Muscle of arm (tissue), 12 donors: ENCODE results near the gene PCDHGA3. TPM values are rescaled to one million over a fixed set of nuclear protein-coding genes. Genes with fewer than 3 reads are reported as not detected.
"Not testable (repeated sequence)": the region's sequence is repeated elsewhere in the genome, so short reads cannot be mapped to it uniquely, and the experiment has no call there.

ENCODE experiments used
- DNase-seq: peaks from one replicate; pipeline ENCODE4 v3.0.0-alpha.2; 2013
- polyA plus RNA-seq, 12 donors: library from polyadenylated mRNA; unstranded; fragments of 120-200 nt; gene quantifications; one replicate each; pipeline ENCODE4 v1.2.1, GENCODE V29; 2013; ENCODE audit not compliant: insufficient read length in 12 of 12

Gene PCDHGA3
- polyA plus RNA-seq, 12 donors = 1.2 to 1.8 (median 1.4) TPM; not detected in 2

DNA sequence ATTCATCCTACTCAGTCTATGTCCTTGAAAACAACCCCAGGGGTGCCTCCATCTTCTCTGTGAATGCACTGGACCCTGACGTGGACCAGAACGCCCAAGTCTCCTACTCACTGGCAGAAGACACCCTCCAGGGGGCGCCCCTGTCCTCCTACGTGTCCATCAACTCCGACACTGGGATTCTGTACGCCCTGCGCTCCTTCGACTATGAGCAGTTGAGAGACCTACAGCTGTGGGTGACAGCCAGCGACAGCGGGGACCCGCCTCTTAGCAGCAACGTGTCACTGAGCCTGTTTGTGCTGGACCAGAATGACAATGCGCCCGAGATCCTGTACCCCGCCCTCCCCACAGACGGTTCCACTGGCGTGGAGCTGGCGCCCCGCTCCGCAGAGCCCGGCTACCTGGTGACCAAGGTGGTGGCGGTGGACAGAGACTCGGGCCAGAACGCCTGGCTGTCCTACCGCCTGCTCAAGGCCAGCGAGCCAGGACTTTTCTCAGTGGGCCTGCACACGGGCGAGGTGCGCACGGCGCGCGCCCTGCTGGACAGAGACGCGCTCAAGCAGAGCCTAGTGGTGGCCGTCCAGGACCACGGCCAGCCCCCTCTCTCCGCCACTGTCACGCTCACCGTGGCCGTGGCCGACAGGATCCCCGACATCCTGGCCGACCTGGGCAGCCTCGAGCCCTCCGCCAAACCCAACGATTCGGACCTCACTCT lies 32.0 kb downstream of the PCDHGA3 start:
- not testable (repeated sequence) for DNase-seq

DNA sequence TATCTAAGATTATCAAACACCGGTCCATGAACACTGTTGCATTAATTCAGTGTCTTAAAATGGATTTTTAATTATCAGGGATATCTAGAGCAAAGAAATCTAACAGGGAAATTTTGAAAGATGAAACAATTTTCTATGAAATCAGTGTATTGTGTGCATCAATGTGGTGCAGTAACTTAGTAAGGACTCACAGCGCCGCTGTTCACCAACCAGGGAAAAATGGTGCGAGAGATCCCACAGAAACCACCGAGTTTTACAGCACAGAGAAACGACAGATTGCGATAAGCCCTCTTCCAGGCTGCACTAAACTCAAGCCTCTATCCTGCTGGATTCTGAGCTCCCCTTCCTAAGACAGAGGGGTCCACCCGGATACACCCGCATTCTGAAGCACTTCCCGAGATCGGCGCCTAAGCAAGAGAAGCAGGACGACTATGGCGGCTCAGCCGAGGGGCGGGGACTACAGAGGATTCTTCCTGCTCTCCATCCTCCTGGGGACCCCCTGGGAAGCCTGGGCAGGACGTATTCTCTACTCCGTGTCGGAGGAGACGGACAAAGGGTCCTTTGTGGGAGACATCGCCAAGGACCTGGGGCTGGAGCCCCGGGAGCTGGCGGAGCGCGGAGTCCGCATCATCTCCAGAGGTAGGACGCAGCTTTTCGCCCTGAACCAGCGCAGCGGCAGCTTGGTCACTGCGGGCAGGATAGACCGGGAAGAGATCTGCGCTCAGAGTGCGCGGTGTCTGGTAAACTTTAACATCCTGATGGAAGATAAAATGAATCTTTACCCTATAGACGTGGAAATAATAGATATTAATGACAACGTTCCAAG lies 39.1 kb downstream of the PCDHGA3 start, which contains the start of gene PCDHGA7:
PCDHGA7 (plus strand) TSS at position 274 of the 826 bp plus-strand sequence; CDS start at position 432, 158 bp downstream.
- no peak for DNase-seq

DNA sequence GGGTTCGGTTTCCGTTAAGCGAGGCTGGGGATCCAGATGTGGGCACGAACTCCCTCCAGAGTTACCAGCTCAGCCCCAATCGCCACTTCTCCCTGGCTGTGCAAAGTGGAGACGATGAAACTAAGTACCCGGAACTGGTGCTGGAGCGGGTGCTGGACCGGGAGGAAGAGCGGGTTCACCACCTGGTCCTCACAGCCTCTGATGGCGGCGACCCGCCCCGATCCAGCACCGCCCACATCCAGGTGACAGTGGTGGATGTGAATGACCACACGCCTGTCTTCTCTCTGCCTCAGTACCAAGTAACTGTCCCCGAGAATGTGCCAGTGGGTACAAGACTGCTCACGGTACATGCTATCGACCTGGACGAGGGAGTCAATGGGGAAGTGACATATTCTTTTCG lies 39.7 kb downstream of the PCDHGA3 start:
- no peak for DNase-seq

DNA sequence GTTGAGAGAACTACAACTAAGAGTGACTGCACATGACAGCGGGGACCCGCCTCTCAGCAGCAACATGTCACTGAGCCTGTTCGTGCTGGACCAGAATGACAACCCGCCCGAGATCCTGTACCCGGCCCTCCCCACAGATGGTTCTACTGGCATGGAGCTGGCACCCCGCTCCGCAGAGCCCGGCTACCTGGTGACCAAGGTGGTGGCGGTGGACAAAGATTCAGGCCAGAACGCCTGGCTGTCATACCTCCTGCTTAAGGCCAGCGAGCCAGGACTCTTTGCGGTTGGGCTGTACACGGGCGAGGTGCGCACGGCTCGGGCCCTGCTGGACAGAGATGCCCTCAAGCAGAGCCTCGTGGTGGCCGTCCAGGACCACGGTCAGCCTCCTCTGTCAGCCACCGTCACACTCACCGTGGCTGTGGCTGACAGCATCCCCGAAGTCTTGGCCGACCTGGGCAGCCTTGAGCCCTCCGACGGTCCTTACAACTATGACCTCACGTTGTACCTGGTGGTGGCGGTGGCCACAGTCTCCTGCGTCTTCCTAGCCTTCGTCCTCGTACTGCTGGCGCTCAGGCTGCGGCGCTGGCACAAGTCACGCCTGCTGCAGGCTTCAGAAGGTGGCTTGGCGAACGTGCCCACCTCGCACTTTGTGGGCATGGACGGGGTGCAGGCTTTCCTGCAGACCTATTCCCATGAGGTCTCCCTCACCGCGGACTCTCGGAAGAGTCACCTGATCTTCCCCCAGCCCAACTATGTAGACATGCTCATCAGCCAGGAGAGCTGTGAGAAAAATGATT lies 41.0 kb downstream of the PCDHGA3 start:
- DNase-seq = no peak

DNA sequence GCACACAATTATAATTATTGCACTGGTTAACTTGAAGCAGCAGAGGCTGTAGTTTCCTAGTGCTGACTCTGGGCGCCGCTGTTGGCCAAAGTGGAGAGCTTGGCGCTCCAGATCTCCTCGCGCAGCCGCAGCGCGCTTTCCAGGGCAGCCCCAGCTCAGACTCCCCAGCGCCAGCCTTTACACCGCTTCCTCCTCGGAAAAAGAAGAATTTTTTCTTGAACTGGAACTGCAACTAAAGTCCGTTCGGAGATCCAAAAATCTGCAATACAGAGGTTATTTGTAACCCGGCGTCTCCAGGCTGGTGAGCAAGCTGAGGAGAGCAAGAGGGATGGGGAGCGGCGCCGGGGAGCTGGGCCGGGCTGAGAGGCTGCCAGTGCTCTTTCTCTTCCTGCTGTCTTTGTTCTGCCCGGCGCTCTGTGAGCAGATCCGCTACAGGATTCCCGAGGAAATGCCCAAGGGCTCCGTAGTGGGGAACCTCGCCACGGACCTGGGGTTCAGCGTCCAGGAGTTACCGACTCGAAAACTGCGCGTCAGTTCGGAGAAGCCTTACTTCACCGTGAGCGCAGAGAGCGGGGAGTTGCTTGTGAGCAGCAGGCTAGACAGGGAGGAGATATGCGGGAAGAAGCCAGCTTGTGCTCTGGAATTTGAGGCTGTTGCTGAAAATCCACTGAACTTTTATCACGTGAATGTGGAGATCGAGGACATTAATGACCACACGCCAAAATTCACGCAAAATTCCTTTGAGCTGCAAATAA lies 44.1 kb downstream of the PCDHGA3 start, which contains the start of gene PCDHGB4:
PCDHGB4 (plus strand) TSS at position 142 of the 755 bp plus-strand sequence; CDS start at position 329, 187 bp downstream.
- DNase-seq = not testable (repeated sequence)

DNA sequence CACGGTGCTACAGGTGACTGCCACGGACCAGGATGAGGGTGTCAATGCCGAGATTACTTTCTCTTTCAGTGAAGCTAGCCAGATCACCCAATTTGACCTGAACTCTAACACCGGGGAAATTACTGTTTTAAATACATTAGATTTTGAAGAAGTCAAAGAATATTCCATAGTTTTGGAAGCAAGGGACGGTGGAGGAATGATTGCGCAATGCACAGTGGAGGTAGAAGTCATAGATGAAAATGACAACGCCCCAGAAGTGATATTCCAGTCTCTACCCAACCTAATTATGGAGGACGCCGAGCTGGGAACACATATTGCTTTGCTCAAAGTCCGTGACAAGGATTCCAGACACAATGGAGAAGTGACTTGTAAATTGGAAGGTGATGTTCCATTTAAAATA lies 45.0 kb downstream of the PCDHGA3 start:
- DNase-seq = no peak

DNA sequence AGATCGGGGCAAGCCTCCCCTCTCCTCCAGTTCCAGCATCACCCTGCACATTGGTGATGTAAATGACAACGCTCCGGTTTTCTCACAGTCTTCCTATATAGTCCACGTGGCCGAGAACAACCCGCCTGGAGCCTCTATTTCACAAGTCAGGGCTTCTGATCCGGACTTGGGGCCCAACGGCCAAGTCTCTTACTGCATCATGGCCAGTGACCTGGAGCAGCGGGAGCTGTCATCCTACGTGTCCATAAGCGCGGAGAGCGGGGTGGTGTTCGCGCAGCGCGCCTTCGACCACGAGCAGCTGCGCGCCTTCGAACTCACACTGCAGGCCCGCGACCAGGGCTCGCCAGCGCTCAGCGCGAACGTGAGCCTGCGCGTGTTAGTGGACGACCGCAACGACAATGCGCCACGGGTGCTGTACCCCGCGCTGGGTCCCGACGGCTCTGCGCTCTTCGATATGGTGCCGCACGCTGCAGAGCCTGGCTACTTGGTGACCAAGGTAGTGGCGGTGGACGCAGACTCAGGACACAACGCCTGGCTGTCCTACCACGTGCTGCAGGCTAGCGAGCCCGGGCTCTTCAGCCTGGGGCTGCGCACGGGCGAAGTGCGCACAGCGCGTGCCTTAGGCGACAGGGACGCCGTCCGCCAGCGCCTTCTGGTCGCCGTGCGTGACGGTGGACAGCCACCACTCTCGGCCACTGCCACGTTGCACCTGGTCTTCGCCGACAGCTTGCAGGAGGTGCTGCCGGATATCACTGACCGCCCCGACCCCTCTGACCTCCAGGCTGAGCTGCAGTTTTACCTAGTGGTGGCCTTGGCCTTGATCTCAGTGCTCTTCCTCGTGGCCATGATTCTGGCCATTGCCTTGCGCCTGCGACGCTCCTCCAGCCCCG lies 45.8 kb downstream of the PCDHGA3 start:
- no peak for DNase-seq

DNA sequence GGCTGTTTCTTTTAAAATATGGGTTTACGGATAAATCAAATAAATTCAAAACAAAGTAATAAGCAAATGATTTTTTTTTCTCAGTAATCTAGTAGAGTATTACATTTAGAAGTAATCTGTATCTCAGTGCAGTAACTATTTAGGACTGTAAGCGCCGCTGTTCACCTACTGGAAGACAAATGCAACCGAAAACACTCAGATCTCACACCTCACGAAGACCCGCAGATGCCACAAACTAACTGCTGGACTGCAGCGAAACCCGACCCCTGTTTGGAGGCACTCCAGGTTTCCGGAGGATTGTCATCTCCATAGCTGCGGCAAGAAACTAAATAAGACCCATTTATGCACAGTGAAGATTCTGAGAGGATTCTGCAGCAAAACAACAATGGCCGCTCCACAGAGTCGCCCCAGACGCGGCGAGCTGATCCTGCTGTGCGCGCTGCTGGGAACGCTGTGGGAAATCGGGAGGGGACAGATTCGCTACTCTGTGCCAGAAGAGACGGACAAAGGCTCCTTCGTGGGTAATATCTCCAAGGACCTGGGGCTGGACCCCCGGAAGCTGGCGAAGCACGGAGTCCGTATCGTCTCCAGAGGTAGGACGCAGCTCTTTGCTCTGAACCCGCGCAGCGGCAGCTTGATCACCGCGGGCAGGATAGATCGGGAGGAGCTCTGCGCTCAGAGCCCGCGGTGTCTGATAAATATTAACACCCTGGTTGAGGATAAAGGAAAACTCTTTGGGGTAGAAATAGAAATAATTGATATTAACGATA lies 49.0 kb downstream of the PCDHGA3 start, which contains the start of gene PCDHGA8:
PCDHGA8 (plus strand) TSS at position 205 of the 770 bp plus-strand sequence; CDS start at position 386, 181 bp downstream.
- DNase-seq = no peak

DNA sequence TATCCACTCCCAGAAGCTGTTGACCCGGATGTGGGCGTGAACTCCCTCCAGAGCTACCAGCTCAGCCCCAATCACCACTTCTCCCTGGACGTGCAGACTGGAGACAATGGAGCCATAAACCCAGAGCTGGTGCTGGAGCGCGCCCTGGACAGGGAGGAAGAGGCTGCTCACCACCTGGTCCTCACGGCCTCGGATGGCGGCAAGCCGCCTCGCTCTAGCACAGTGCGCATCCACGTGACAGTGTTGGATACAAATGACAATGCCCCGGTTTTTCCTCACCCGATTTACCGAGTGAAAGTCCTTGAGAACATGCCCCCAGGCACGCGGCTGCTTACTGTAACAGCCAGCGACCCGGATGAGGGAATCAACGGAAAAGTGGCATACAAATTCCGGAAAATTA lies 49.6 kb downstream of the PCDHGA3 start:
- no peak for DNase-seq

DNA sequence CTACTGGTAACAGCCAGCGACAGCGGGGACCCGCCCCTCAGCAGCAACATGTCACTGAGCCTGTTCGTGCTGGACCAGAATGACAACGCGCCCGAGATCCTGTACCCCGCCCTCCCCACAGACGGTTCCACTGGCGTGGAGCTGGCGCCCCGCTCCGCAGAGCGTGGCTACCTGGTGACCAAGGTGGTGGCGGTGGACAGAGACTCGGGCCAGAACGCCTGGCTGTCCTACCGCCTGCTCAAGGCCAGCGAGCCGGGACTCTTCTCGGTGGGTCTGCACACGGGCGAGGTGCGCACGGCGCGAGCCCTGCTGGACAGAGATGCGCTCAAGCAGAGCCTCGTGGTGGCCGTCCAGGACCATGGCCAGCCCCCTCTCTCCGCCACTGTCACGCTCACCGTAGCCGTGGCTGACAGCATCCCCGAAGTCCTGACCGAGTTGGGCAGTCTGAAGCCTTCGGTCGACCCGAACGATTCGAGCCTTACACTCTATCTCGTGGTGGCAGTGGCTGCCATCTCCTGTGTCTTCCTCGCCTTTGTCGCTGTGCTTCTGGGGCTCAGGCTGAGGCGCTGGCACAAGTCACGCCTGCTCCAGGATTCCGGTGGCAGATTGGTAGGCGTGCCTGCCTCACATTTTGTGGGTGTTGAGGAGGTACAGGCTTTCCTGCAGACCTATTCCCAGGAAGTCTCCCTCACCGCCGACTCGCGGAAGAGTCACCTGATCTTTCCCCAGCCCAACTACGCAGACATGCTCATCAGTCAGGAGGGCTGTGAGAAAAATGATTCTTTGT lies 51.0 kb downstream of the PCDHGA3 start:
- not testable (repeated sequence) for DNase-seq

Other genes starting within 250 kb of the PCDHGA3 start
- 1 to 10 TPM in 11 of 12 donors, not detected in 1; 2.9 to 5.8 (median 4.2) TPM for gene PCDHB2, start 249.2 kb upstream of the PCDHGA3 start, polyA plus RNA-seq
- 1 to 10 TPM in 10 of 12 donors, not detected in 2; 1.4 to 2.4 (median 2.1) TPM for gene PCDHB3, start 243.4 kb upstream of the PCDHGA3 start, polyA plus RNA-seq
- gene PCDHB4, start 222.0 kb upstream of the PCDHGA3 start, polyA plus RNA-seq = 1 to 10 TPM in 10 of 12 donors, not detected in 2; 2.6 to 4.6 (median 3.2) TPM
- 1 to 10 TPM in 11 of 12 donors, not detected in 1; 3.1 to 5.1 (median 3.9) TPM for gene PCDHB5, start 208.6 kb upstream of the PCDHGA3 start, polyA plus RNA-seq
- 1 to 10 TPM in 11 of 12 donors, not detected in 1; 1.6 to 3.8 (median 1.9) TPM for gene PCDHB6, start 193.8 kb upstream of the PCDHGA3 start, polyA plus RNA-seq
- 1 to 10 TPM in 11 of 12 donors, not detected in 1; 1.8 to 3.3 (median 2.4) TPM for gene PCDHB7, start 171.2 kb upstream of the PCDHGA3 start, polyA plus RNA-seq
- 1 to 10 TPM in 6 of 12 donors, under 1 TPM in 4, not detected in 2; 0.44 to 1.6 (median 1.2) TPM for gene PCDHB8, start 166.0 kb upstream of the PCDHGA3 start, polyA plus RNA-seq
- 1 to 10 TPM in 11 of 12 donors, not detected in 1; 2.8 to 6.3 (median 3.9) TPM for gene PCDHB16, start 161.4 kb upstream of the PCDHGA3 start, polyA plus RNA-seq
- 1 to 10 TPM in 10 of 12 donors, not detected in 2; 1.4 to 4.6 (median 2.3) TPM for gene PCDHB9, start 156.7 kb upstream of the PCDHGA3 start, polyA plus RNA-seq
- gene PCDHB10, start 151.5 kb upstream of the PCDHGA3 start, polyA plus RNA-seq = 1 to 10 TPM in 10 of 12 donors, not detected in 2; 3.2 to 5.7 (median 4.8) TPM
- gene PCDHB11, start 144.2 kb upstream of the PCDHGA3 start, polyA plus RNA-seq = 1 to 10 TPM in 11 of 12 donors, not detected in 1; 1.6 to 3.4 (median 2.5) TPM
- gene PCDHB12, start 135.1 kb upstream of the PCDHGA3 start, polyA plus RNA-seq = 1 to 10 TPM in 11 of 12 donors, not detected in 1; 1.9 to 3.8 (median 2.8) TPM
- gene PCDHB13, start 129.9 kb upstream of the PCDHGA3 start, polyA plus RNA-seq = 1 to 10 TPM in 11 of 12 donors, not detected in 1; 2.2 to 4.3 (median 3.0) TPM
- 1 to 10 TPM in 11 of 12 donors, not detected in 1; 5.4 to 9.6 (median 7.0) TPM for gene PCDHB14, start 120.5 kb upstream of the PCDHGA3 start, polyA plus RNA-seq
- gene PCDHB15, start 98.4 kb upstream of the PCDHGA3 start, polyA plus RNA-seq = 10 to 100 TPM in 1 of 12 donors, 1 to 10 TPM in 10, not detected in 1; 5.8 to 12.3 (median 6.8) TPM
- not detected for gene SLC25A2, start 39.8 kb upstream of the PCDHGA3 start, polyA plus RNA-seq
- gene TAF7, start 23.0 kb upstream of the PCDHGA3 start, polyA plus RNA-seq = 100 to 1,000 TPM in 2 of 12 donors, 10 to 100 TPM in 9, not detected in 1; 77.9 to 106 (median 91.7) TPM
- under 1 TPM in 10 of 12 donors, not detected in 2; 0.44 to 0.86 (median 0.56) TPM for gene PCDHGA1, start 13.3 kb upstream of the PCDHGA3 start, polyA plus RNA-seq
- gene PCDHGA2, start 5.1 kb upstream of the PCDHGA3 start, polyA plus RNA-seq = 1 to 10 TPM in 11 of 12 donors, not detected in 1; 1.6 to 5.9 (median 2.5) TPM
- gene PCDHGB1, start 6.3 kb downstream of the PCDHGA3 start, polyA plus RNA-seq = 1 to 10 TPM in 1 of 12 donors, under 1 TPM in 9, not detected in 2; 0.32 to 1.0 (median 0.65) TPM
- 1 to 10 TPM in 9 of 12 donors, under 1 TPM in 1, not detected in 2; 0.93 to 1.9 (median 1.5) TPM for gene PCDHGA4, start 11.2 kb downstream of the PCDHGA3 start, polyA plus RNA-seq
- 1 to 10 TPM in 10 of 12 donors, not detected in 2; 1.8 to 3.0 (median 2.1) TPM for gene PCDHGB2, start 16.2 kb downstream of the PCDHGA3 start, polyA plus RNA-seq
- 1 to 10 TPM in 10 of 12 donors, not detected in 2; 2.1 to 3.4 (median 2.7) TPM for gene PCDHGA5, start 20.3 kb downstream of the PCDHGA3 start, polyA plus RNA-seq
- 1 to 10 TPM in 8 of 12 donors, under 1 TPM in 2, not detected in 2; 0.94 to 2.0 (median 1.3) TPM for gene PCDHGB3, start 26.4 kb downstream of the PCDHGA3 start, polyA plus RNA-seq
- 1 to 10 TPM in 10 of 12 donors, not detected in 2; 2.5 to 5.4 (median 3.5) TPM for gene PCDHGA6, start 30.1 kb downstream of the PCDHGA3 start, polyA plus RNA-seq
- gene PCDHGA7, start 38.9 kb downstream of the PCDHGA3 start, polyA plus RNA-seq = 1 to 10 TPM in 10 of 12 donors, not detected in 2; 1.1 to 2.0 (median 1.6) TPM
- 1 to 10 TPM in 11 of 12 donors, not detected in 1; 1.9 to 3.5 (median 2.3) TPM for gene PCDHGB4, start 43.9 kb downstream of the PCDHGA3 start, polyA plus RNA-seq
- gene PCDHGA8, start 48.8 kb downstream of the PCDHGA3 start, polyA plus RNA-seq = 1 to 10 TPM in 1 of 12 donors, under 1 TPM in 9, not detected in 2; 0.34 to 1.1 (median 0.66) TPM
- 1 to 10 TPM in 11 of 12 donors, not detected in 1; 2.7 to 7.7 (median 4.0) TPM for gene PCDHGB5, start 54.1 kb downstream of the PCDHGA3 start, polyA plus RNA-seq
- 1 to 10 TPM in 11 of 12 donors, not detected in 1; 2.8 to 5.2 (median 4.2) TPM for gene PCDHGA9, start 58.9 kb downstream of the PCDHGA3 start, polyA plus RNA-seq
- gene PCDHGB6, start 64.2 kb downstream of the PCDHGA3 start, polyA plus RNA-seq = 1 to 10 TPM in 11 of 12 donors, not detected in 1; 2.8 to 7.7 (median 4.3) TPM
- 1 to 10 TPM in 11 of 12 donors, not detected in 1; 1.3 to 3.4 (median 1.8) TPM for gene PCDHGA10, start 69.2 kb downstream of the PCDHGA3 start, polyA plus RNA-seq
- 10 to 100 TPM in 3 of 12 donors, 1 to 10 TPM in 8, not detected in 1; 6.5 to 14.7 (median 8.6) TPM for gene PCDHGB7, start 73.8 kb downstream of the PCDHGA3 start, polyA plus RNA-seq
- 1 to 10 TPM in 10 of 12 donors, not detected in 2; 2.6 to 5.1 (median 3.4) TPM for gene PCDHGA11, start 77.2 kb downstream of the PCDHGA3 start, polyA plus RNA-seq
- gene PCDHGA12, start 86.7 kb downstream of the PCDHGA3 start, polyA plus RNA-seq = 1 to 10 TPM in 10 of 12 donors, not detected in 2; 1.2 to 4.6 (median 2.1) TPM
- 100 to 1,000 TPM in 7 of 12 donors, 10 to 100 TPM in 4, not detected in 1; 86.1 to 193 (median 119) TPM for gene PCDHGC3, start 132.1 kb downstream of the PCDHGA3 start, polyA plus RNA-seq
- 1 to 10 TPM in 9 of 12 donors, under 1 TPM in 1, not detected in 2; 0.93 to 2.7 (median 1.7) TPM for gene PCDHGC4, start 141.2 kb downstream of the PCDHGA3 start, polyA plus RNA-seq
- 1 to 10 TPM in 2 of 12 donors, under 1 TPM in 8, not detected in 2; 0.19 to 1.3 (median 0.71) TPM for gene PCDHGC5, start 145.3 kb downstream of the PCDHGA3 start, polyA plus RNA-seq